Measurements from ENCODE around the gene DOCK1. TPM values are rescaled to one million over a fixed set of nuclear protein-coding genes. Genes with fewer than 3 reads are reported as not detected.

The DOCK1 gene
- total RNA-seq, 4 donors from 2014 or later = 4.3 to 6.0 (median 4.8) TPM

DNA sequence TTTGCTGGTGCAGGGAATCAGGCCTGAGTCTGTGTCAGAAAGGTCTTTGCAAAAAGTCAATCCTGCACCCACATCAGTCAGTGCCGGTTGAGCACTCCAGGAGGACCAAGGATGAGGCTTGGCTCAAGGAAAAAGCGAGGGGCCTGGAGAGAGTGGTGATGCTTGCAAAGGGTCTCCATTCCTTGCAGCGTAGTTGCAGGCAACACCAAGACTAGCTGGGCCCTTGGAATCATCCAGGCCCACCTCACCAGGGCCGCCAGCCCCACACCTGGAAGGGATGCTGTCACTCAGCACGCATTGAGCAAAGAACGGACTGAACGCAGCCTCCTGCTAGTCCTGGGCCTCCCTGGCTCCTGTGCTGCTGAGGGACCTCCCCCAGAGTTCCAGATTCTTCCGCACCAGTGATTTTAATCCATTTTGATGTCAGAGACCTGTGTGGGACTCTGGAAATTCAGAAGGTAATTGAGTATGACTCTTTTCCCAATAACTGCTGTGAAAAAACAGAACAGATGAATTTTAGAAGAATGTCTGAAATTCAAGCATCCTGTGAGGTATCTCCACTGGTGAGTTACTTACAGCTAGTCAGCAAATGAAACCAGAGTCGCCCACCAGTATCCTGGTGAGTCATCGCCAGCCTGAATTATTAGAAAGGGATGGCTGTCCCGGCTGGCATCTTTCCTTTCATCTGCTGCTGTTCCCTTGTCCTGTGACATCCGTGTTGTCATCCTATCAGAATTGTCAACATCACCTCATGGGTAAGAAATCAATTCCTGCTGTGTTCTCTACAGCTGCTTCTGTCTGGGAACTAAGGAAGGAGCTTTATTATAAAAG is 493.1 kb downstream of the DOCK1 start:
- intact Hi-C loops (cut with DNase I; ENCODE audit: low total_unique reads) (no loop called here), in situ Hi-C loops (cut with MboI; ENCODE audit: low sequenced_read_pairs in 4 of 4) (no loop called here)
- TF ChIP-seq, protein P1, sequence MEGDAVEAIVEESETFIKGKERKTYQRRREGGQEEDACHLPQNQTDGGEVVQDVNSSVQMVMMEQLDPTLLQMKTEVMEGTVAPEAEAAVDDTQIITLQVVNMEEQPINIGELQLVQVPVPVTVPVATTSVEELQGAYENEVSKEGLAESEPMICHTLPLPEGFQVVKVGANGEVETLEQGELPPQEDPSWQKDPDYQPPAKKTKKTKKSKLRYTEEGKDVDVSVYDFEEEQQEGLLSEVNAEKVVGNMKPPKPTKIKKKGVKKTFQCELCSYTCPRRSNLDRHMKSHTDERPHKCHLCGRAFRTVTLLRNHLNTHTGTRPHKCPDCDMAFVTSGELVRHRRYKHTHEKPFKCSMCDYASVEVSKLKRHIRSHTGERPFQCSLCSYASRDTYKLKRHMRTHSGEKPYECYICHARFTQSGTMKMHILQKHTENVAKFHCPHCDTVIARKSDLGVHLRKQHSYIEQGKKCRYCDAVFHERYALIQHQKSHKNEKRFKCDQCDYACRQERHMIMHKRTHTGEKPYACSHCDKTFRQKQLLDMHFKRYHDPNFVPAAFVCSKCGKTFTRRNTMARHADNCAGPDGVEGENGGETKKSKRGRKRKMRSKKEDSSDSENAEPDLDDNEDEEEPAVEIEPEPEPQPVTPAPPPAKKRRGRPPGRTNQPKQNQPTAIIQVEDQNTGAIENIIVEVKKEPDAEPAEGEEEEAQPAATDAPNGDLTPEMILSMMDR (IDR thresholded peaks at IDR 0.05 in 4 of 5, conservative IDR thresholded peaks at IDR 0.05 in 1 of 5) = no peak
- no peak for TF ChIP-seq POLR2A (IDR thresholded peaks at IDR 0.05)
- Histone ChIP-seq H3K4me1 (no peaks in the 10 kb centered on the region), H3K27ac (no peak overlapping the region), H3K4me3 (no peak overlapping the region), H3K27me3 (no peaks in the 10 kb centered on the region), H3K36me3 (no peaks in the 10 kb centered on the region), H3K9me3 (no peaks in the 10 kb centered on the region)
- ATAC-seq = no peak
- DNase-seq = no peak

DNA sequence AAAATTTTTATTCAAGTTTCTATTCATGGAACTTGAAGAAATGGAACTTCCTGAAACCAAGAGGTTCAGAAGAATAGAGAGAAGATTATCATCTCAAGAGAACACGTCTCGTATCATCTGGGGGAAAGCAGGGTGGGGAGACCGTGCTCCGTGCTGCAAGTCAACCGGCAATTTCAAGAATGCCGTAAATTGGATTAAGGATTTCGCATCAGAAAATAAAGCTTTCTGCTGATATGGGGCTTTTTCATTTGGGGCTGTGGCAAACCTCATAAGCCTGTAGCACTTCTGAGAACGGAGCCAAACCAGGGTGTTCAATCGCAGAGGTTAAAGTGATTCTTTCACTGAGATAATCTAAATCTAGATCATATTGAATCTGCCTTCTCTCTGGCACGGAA is 493.7 kb downstream of the DOCK1 start:
- Histone ChIP-seq H3K27me3 (no peaks in the 10 kb centered on the region), H3K4me3 (no peak overlapping the region), H3K36me3 (no peaks in the 10 kb centered on the region), H3K4me1 (no peaks in the 10 kb centered on the region), H3K9me3 (no peaks in the 10 kb centered on the region), H3K27ac (no peak overlapping the region)
- DNase-seq (no peak), ATAC-seq (no peak)
- TF ChIP-seq, protein P1 (IDR thresholded peaks at IDR 0.05 in 4 of 5, conservative IDR thresholded peaks at IDR 0.05 in 1 of 5) = no peak
- TF ChIP-seq POLR2A (IDR thresholded peaks at IDR 0.05) = no peak
- intact Hi-C loops (cut with DNase I; ENCODE audit: low total_unique reads) = no loop called here
- in situ Hi-C loops (cut with MboI; ENCODE audit: low sequenced_read_pairs in 4 of 4) = no loop called here

GRCh38 chr10:127399668-127400067 is 494.4 kb downstream of the DOCK1 start:
- H3K27me3 ChIP-seq = no peaks in the 10 kb centered on the region
- ATAC-seq (no peak), DNase-seq (no peak)
- no peaks in the 10 kb centered on the region for H3K4me1 ChIP-seq
- no peak for TF ChIP-seq POLR2A (IDR thresholded peaks at IDR 0.05)
- TF ChIP-seq, protein P1 (IDR thresholded peaks at IDR 0.05 in 4 of 5, conservative IDR thresholded peaks at IDR 0.05 in 1 of 5) = no peak
- H3K36me3 ChIP-seq = no peaks in the 10 kb centered on the region
- in situ Hi-C loops (cut with MboI; ENCODE audit: low sequenced_read_pairs in 4 of 4) (no loop called here), intact Hi-C loops (cut with DNase I; ENCODE audit: low total_unique reads) (no loop called here)
- H3K4me3 ChIP-seq = no peak overlapping the region
- no peak overlapping the region for H3K27ac ChIP-seq
- no peaks in the 10 kb centered on the region for H3K9me3 ChIP-seq

GRCh38 chr10:127400216-127400615 is 495.0 kb downstream of the DOCK1 start:
- H3K27ac ChIP-seq = no peak overlapping the region
- no peaks in the 10 kb centered on the region for H3K9me3 ChIP-seq
- TF ChIP-seq, protein P1 (IDR thresholded peaks at IDR 0.05 in 4 of 5, conservative IDR thresholded peaks at IDR 0.05 in 1 of 5) = no peak
- no peak for TF ChIP-seq POLR2A (IDR thresholded peaks at IDR 0.05)
- in situ Hi-C loops (cut with MboI; ENCODE audit: low sequenced_read_pairs in 4 of 4) (no loop called here), intact Hi-C loops (cut with DNase I; ENCODE audit: low total_unique reads) (no loop called here)
- ATAC-seq (no peak), DNase-seq (no peak)
- H3K36me3 ChIP-seq = no peaks in the 10 kb centered on the region
- H3K4me1 ChIP-seq = no peaks in the 10 kb centered on the region
- no peaks in the 10 kb centered on the region for H3K27me3 ChIP-seq
- no peak overlapping the region for H3K4me3 ChIP-seq

Data from gastrocnemius medialis (tissue), 4 donors.